ENCODE measurements around the gene FGF16.

The FGF16 gene

GRCh38 chrX:77441033-77441432 lies 6.2 kb upstream of the FGF16 start:
- no peak overlapping the region for H3K27ac ChIP-seq (ENCODE audit: low read depth, low read length)
- H4K5ac ChIP-seq (ENCODE audit: low read length): no peak overlapping the region
- no peaks in the 10 kb centered on the region for H3K4me1 ChIP-seq (ENCODE audit: control insufficient read depth, low read depth, low read length)
- DNase-seq: no peak
- no peak overlapping the region for H2BK15ac ChIP-seq (replicated peaks; ENCODE audit: low read depth)
- no peak overlapping the region for H3K56ac ChIP-seq (ENCODE audit: low read length)
- H3K4me2 ChIP-seq (ENCODE audit: low read length): no peak overlapping the region
- no CpG with 5 or more reads among the region's 1 CpG for WGBS (ENCODE audit: extremely low coverage, insufficient coverage, low lambda C conversion rate)
- no peaks in the 10 kb centered on the region for H3K79me1 ChIP-seq (ENCODE audit: low read length)
- no peak overlapping the region for H3K4ac ChIP-seq (ENCODE audit: low read depth, low read length)
- no peak overlapping the region for H4K8ac ChIP-seq (ENCODE audit: low read depth, low read length)
- no peak overlapping the region for H3K4me3 ChIP-seq (ENCODE audit: low read length)
- H2AK5ac ChIP-seq (ENCODE audit: low read length): no peak overlapping the region
- no peak overlapping the region for H2BK120ac ChIP-seq (ENCODE audit: low read depth, low read length)
- H3K27me3 ChIP-seq (ENCODE audit: insufficient read depth, low read length, poor library complexity): no peaks in the 10 kb centered on the region
- no peaks in the 10 kb centered on the region for H3K79me2 ChIP-seq (ENCODE audit: control insufficient read depth, insufficient read depth, low read length)
- H3K9ac ChIP-seq (ENCODE audit: low read length): no peak overlapping the region
- no peak overlapping the region for H3K18ac ChIP-seq (ENCODE audit: low read length)
- H2BK5ac ChIP-seq (ENCODE audit: low read length): no peak overlapping the region
- H3K36me3 ChIP-seq (ENCODE audit: control insufficient read depth, insufficient read depth, low read length): no peaks in the 10 kb centered on the region
- H3K23ac ChIP-seq (ENCODE audit: low read length): no peak overlapping the region

- H3K4me2 ChIP-seq (ENCODE audit: low read length): no peak overlapping the region
- no peak for DNase-seq
- H3K4me3 ChIP-seq (ENCODE audit: low read length): no peak overlapping the region
- H3K56ac ChIP-seq (ENCODE audit: low read length): no peak overlapping the region
- H3K36me3 ChIP-seq (ENCODE audit: control insufficient read depth, insufficient read depth, low read length): no peaks in the 10 kb centered on the region
- no peaks in the 10 kb centered on the region for H3K4me1 ChIP-seq (ENCODE audit: control insufficient read depth, low read depth, low read length)
- H2BK5ac ChIP-seq (ENCODE audit: low read length): no peak overlapping the region
- H3K27ac ChIP-seq (ENCODE audit: low read depth, low read length): no peak overlapping the region
- H3K23ac ChIP-seq (ENCODE audit: low read length): no peak overlapping the region
- H3K27me3 ChIP-seq (ENCODE audit: insufficient read depth, low read length, poor library complexity): no peaks in the 10 kb centered on the region
- no peak overlapping the region for H3K4ac ChIP-seq (ENCODE audit: low read depth, low read length)
- no peaks in the 10 kb centered on the region for H3K79me2 ChIP-seq (ENCODE audit: control insufficient read depth, insufficient read depth, low read length)
- no peak overlapping the region for H2BK120ac ChIP-seq (ENCODE audit: low read depth, low read length)
- H3K9ac ChIP-seq (ENCODE audit: low read length): no peak overlapping the region
- no peak overlapping the region for H3K18ac ChIP-seq (ENCODE audit: low read length)
- H2AK5ac ChIP-seq (ENCODE audit: low read length): no peak overlapping the region
- H4K5ac ChIP-seq (ENCODE audit: low read length): no peak overlapping the region
- no peaks in the 10 kb centered on the region for H3K79me1 ChIP-seq (ENCODE audit: low read length)
- H2BK15ac ChIP-seq (replicated peaks; ENCODE audit: low read depth): no peak overlapping the region
- no peak overlapping the region for H4K8ac ChIP-seq (ENCODE audit: low read depth, low read length)
Measured at GRCh38 chrX:77441479-77441878, 5.7 kb upstream of the FGF16 start.

- H3K56ac ChIP-seq (ENCODE audit: low read length): no peak overlapping the region
Measured at GRCh38 chrX:77442728-77443127, 4.5 kb upstream of the FGF16 start.

GRCh38 chrX:77444075-77444474 lies 3.1 kb upstream of the FGF16 start:
- no CpG with 5 or more reads among the region's 1 CpG for WGBS (ENCODE audit: extremely low coverage, insufficient coverage, low lambda C conversion rate)
- Histone ChIP-seq H3K79me2 (ENCODE audit: control insufficient read depth, insufficient read depth, low read length) (no peaks in the 10 kb centered on the region), H2BK5ac (ENCODE audit: low read length) (no peak overlapping the region), H3K27ac (ENCODE audit: low read depth, low read length) (no peak overlapping the region), H3K18ac (ENCODE audit: low read length) (no peak overlapping the region), H4K5ac (ENCODE audit: low read length) (no peak overlapping the region), H3K79me1 (ENCODE audit: low read length) (no peaks in the 10 kb centered on the region), H2BK15ac (replicated peaks; ENCODE audit: low read depth) (no peak overlapping the region), H3K36me3 (ENCODE audit: control insufficient read depth, insufficient read depth, low read length) (no peaks in the 10 kb centered on the region), H3K23ac (ENCODE audit: low read length) (no peak overlapping the region), H3K4ac (ENCODE audit: low read depth, low read length) (no peak overlapping the region), H4K8ac (ENCODE audit: low read depth, low read length) (no peak overlapping the region), H3K4me3 (ENCODE audit: low read length) (no peak overlapping the region), H3K27me3 (ENCODE audit: insufficient read depth, low read length, poor library complexity) (no peaks in the 10 kb centered on the region), H2BK120ac (ENCODE audit: low read depth, low read length) (no peak overlapping the region), H3K9ac (ENCODE audit: low read length) (no peak overlapping the region), H2AK5ac (ENCODE audit: low read length) (no peak overlapping the region), H3K56ac (ENCODE audit: low read length) (no peak overlapping the region), H3K4me1 (ENCODE audit: control insufficient read depth, low read depth, low read length) (no peaks in the 10 kb centered on the region), H3K4me2 (ENCODE audit: low read length) (no peak overlapping the region)
- no peak for DNase-seq

More at GRCh38 chrX:77442728-77443127, 4.5 kb upstream of the FGF16 start:
- no peak overlapping the region for H3K18ac ChIP-seq (ENCODE audit: low read length)
- no peak for DNase-seq
- no peak overlapping the region for H4K8ac ChIP-seq (ENCODE audit: low read depth, low read length)
- no peaks in the 10 kb centered on the region for H3K36me3 ChIP-seq (ENCODE audit: control insufficient read depth, insufficient read depth, low read length)
- H2AK5ac ChIP-seq (ENCODE audit: low read length): no peak overlapping the region
- WGBS (ENCODE audit: extremely low coverage, insufficient coverage, low lambda C conversion rate): no CpG with 5 or more reads among the region's 1 CpG
- no peak overlapping the region for H3K4me2 ChIP-seq (ENCODE audit: low read length)
- H3K79me1 ChIP-seq (ENCODE audit: low read length): no peaks in the 10 kb centered on the region
- no peak overlapping the region for H3K4me3 ChIP-seq (ENCODE audit: low read length)
- H2BK120ac ChIP-seq (ENCODE audit: low read depth, low read length): no peak overlapping the region
- H3K4me1 ChIP-seq (ENCODE audit: control insufficient read depth, low read depth, low read length): no peaks in the 10 kb centered on the region
- no peak overlapping the region for H3K23ac ChIP-seq (ENCODE audit: low read length)
- H3K27ac ChIP-seq (ENCODE audit: low read depth, low read length): no peak overlapping the region
- no peak overlapping the region for H3K4ac ChIP-seq (ENCODE audit: low read depth, low read length)
- H3K79me2 ChIP-seq (ENCODE audit: control insufficient read depth, insufficient read depth, low read length): no peaks in the 10 kb centered on the region
- H2BK5ac ChIP-seq (ENCODE audit: low read length): no peak overlapping the region
- no peaks in the 10 kb centered on the region for H3K27me3 ChIP-seq (ENCODE audit: insufficient read depth, low read length, poor library complexity)
- no peak overlapping the region for H3K9ac ChIP-seq (ENCODE audit: low read length)
- H4K5ac ChIP-seq (ENCODE audit: low read length): no peak overlapping the region
- H2BK15ac ChIP-seq (replicated peaks; ENCODE audit: low read depth): no peak overlapping the region

- no peak overlapping the region for H3K4ac ChIP-seq (ENCODE audit: low read depth, low read length)
- no peak overlapping the region for H3K4me3 ChIP-seq (ENCODE audit: low read length)
- H3K4me2 ChIP-seq (ENCODE audit: low read length): no peak overlapping the region
- no peak overlapping the region for H3K27ac ChIP-seq (ENCODE audit: low read depth, low read length)
- H2BK5ac ChIP-seq (ENCODE audit: low read length): no peak overlapping the region
- no peaks in the 10 kb centered on the region for H3K36me3 ChIP-seq (ENCODE audit: control insufficient read depth, insufficient read depth, low read length)
- no peak overlapping the region for H4K5ac ChIP-seq (ENCODE audit: low read length)
- no peak overlapping the region for H3K23ac ChIP-seq (ENCODE audit: low read length)
- no peak overlapping the region for H4K8ac ChIP-seq (ENCODE audit: low read depth, low read length)
- H3K79me2 ChIP-seq (ENCODE audit: control insufficient read depth, insufficient read depth, low read length): no peaks in the 10 kb centered on the region
- no peak overlapping the region for H3K9ac ChIP-seq (ENCODE audit: low read length)
- no peak overlapping the region for H2BK120ac ChIP-seq (ENCODE audit: low read depth, low read length)
- H3K27me3 ChIP-seq (ENCODE audit: insufficient read depth, low read length, poor library complexity): no peaks in the 10 kb centered on the region
- no peak overlapping the region for H2BK15ac ChIP-seq (replicated peaks; ENCODE audit: low read depth)
- no peaks in the 10 kb centered on the region for H3K4me1 ChIP-seq (ENCODE audit: control insufficient read depth, low read depth, low read length)
- no CpG with 5 or more reads among the region's 3 CpGs for WGBS (ENCODE audit: extremely low coverage, insufficient coverage, low lambda C conversion rate)
- no peak for DNase-seq
- H3K18ac ChIP-seq (ENCODE audit: low read length): no peak overlapping the region
- no peaks in the 10 kb centered on the region for H3K79me1 ChIP-seq (ENCODE audit: low read length)
- H2AK5ac ChIP-seq (ENCODE audit: low read length): no peak overlapping the region
- H3K56ac ChIP-seq (ENCODE audit: low read length): no peak overlapping the region
Measured at GRCh38 chrX:77444545-77444944, 2.6 kb upstream of the FGF16 start.

GRCh38 chrX:77446029-77446585 lies 1.1 kb upstream of the FGF16 start:
- H2BK5ac ChIP-seq (ENCODE audit: low read length): no peak overlapping the region
- peak; percentile 38 for DNase-seq
- H3K79me1 ChIP-seq (ENCODE audit: low read length): no peaks in the 10 kb centered on the region
- no peak overlapping the region for H3K9ac ChIP-seq (ENCODE audit: low read length)
- H3K4ac ChIP-seq (ENCODE audit: low read depth, low read length): no peak overlapping the region
- no peaks in the 10 kb centered on the region for H3K27me3 ChIP-seq (ENCODE audit: insufficient read depth, low read length, poor library complexity)
- H3K36me3 ChIP-seq (ENCODE audit: control insufficient read depth, insufficient read depth, low read length): no peaks in the 10 kb centered on the region
- no CpG with 5 or more reads among the region's 27 CpGs for WGBS (ENCODE audit: extremely low coverage, insufficient coverage, low lambda C conversion rate)
- H3K56ac ChIP-seq (ENCODE audit: low read length): peak overlapping the region; percentile 34
- H4K5ac ChIP-seq (ENCODE audit: low read length): no peak overlapping the region
- H4K8ac ChIP-seq (ENCODE audit: low read depth, low read length): no peak overlapping the region
- H3K4me2 ChIP-seq (ENCODE audit: low read length): peak overlapping the region; percentile 15
- H2AK5ac ChIP-seq (ENCODE audit: low read length): no peak overlapping the region
- no peak overlapping the region for H3K18ac ChIP-seq (ENCODE audit: low read length)
- H2BK15ac ChIP-seq (replicated peaks; ENCODE audit: low read depth): no peak overlapping the region
- H3K27ac ChIP-seq (ENCODE audit: low read depth, low read length): no peak overlapping the region
- no peak overlapping the region for H3K4me3 ChIP-seq (ENCODE audit: low read length)
- no peak overlapping the region for H2BK120ac ChIP-seq (ENCODE audit: low read depth, low read length)
- H3K23ac ChIP-seq (ENCODE audit: low read length): no peak overlapping the region
- H3K79me2 ChIP-seq (ENCODE audit: control insufficient read depth, insufficient read depth, low read length): no peaks in the 10 kb centered on the region
- no peaks in the 10 kb centered on the region for H3K4me1 ChIP-seq (ENCODE audit: control insufficient read depth, low read depth, low read length)
